Amniotic stem cell (primary cell): Measurements from ENCODE around the gene SYTL2.
"Not testable (repeated sequence)": the region's sequence is repeated elsewhere in the genome, so short reads cannot be mapped to it uniquely, and the experiment has no call there.

ENCODE experiments used
- DNase-seq: peaks from one replicate; lab custom pipeline; 2025; lab: John Stamatoyannopoulos, UW

Gene SYTL2, protein sequence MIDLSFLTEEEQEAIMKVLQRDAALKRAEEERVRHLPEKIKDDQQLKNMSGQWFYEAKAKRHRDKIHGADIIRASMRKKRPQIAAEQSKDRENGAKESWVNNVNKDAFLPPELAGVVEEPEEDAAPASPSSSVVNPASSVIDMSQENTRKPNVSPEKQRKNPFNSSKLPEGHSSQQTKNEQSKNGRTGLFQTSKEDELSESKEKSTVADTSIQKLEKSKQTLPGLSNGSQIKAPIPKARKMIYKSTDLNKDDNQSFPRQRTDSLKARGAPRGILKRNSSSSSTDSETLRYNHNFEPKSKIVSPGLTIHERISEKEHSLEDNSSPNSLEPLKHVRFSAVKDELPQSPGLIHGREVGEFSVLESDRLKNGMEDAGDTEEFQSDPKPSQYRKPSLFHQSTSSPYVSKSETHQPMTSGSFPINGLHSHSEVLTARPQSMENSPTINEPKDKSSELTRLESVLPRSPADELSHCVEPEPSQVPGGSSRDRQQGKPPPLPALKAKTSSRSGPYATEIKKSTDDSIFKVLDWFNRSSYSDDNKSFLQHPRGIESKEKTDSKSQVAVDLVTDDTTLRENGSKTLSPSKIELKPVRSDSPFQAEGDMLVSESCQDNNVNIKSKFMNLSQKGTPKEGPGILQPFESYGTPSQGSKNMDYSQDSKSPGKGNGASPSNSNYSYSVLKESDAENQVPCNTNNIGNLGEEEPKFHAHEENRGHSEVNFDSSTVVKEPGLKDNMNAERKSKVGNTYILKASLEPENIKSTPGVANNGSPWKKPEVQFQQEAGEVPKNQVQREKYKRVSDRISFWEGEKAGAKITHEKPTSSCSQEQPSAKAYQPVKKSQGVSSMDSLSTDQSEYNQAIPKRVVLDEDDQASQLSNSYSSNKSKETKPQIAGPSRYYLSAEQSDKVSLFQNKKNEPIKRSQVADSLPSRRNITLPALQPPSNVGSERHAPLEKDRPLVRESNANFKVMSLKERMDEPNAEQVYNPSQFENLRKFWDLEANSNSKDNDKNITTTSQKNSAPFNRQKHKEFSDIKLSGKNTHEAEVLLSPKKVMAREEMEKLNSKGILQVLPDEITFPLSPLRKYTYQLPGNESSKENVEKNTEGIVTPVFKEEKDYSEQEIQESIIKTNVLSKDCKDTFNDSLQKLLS (N-terminal part only)

DNA sequence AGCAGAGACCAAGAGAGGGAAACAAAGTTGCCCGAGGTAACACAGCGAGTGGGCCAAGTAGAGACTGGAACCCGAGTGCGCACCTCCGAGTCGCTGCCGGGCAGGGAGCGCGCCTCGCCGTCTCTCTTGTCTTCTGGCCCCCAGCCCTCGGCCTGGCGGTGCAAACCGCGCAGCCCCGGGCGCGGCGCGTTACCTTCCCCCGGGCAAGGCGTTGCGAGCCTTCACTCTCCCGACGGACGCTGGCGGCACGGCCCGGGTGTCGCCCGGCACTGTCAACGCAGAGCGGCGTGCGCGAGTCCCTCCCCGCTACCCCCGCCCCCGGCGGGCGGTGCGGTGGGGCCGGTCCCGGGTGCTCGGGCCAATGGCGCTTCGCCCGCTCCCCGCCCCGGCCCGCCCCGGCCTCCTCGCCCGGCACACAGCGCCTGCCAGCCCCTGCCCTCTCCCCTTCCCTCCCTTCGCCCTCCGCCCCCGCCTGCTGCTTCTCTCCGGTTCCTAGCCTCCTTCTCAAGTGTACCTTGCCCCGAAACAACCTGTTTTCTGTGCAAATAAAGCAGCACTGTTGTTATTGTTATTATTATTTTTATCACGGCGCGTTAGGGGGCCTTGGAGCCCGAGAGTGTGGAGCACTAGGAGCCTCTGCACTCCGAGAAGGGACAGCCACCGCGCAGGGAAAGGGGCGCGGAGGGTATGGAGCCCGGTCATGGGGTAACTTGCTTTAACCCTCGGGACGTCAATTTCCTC is at the start of gene SYTL2:
TSS of gene SYTL2 (minus strand) at position 271 of the 741 bp plus-strand sequence. CDS start 53,416 bp downstream, outside the sequence.
- peak; percentile 28 for DNase-seq

DNA sequence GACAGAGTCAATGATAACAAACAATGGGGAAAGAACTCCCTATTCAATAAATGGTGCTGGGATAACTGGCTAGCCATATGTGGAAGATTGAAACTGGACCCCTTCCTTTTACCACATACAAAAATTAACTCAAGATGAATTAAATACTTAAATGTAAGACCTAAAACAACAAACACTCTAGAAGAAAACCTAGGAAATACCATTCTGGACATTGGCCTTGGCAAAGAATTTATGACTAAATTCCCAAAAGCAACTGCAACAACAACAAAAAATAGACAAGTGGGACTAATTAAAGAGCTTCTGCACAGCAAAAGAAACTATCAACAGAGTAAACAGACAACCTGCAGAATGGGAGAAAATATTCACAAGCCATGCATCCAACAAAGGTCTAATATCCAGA is 48.6 kb upstream of the SYTL2 start:
- DNase-seq = not testable (repeated sequence)

DNA sequence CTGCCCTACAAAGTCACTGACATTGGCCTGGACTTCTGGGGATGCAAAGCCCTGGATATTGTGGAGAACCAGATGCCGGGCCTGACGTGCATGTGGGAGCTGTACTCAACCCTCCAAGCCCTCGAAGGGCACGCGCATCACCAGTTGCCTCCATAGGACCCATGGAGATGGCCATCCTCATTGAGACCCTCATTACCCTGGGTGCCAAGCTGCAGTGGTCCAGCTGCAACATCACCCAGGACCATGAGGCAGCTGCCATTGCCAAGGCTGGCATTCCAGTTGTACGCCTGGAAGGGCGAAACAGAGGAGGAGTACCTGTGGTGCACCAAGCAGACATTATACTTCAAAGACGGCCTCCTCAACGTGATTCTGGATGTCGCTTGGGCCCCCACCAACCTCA is 46.2 kb upstream of the SYTL2 start:
- no peak for DNase-seq

GRCh38 chr11:85855341-85855656 is 44.4 kb upstream of the SYTL2 start, which contains the start of gene CCDC83:
Gene CCDC83 (plus strand): TSS chr11:85855383. CDS start chr11:85865124, 9,741 bp downstream.
- DNase-seq = no peak

DNA sequence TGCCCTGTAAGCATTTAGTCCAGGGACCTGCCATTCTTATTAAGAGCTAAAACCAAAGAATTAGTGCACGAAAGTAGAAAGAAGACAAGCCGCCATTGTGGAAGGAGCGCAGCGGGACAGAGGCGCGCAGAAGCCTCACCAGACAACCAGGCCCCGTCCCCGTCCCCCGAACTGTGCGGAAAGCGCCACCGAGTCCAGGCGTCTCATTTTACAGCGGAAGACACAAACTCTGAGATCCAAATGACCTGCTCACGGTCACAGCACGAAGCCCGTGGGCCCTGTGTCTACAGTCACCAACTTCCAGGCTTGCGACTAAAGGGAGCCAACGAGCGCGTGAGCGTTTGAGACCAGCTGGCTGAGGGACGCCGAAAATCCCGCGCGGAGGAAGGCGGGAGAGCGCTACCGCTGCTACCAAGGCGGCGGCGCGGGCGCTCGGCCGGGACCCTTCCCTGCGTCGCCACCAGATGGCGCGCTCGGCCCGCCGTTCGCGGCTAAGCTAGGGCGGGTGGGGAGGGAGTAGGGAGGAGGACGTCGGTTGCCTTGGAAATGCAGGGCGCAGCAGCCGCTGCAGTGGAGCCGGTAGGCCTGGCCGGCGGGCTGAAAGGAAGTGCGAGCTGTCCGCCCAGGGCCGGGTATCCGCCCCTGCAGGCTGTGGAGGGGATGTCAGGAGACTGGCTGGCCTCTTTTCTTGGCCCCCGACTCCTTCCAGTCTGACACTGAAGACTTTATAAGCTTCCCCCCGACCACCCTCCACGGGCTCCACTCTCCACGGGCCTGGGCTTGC is 43.8 kb upstream of the SYTL2 start:
- peak; percentile 81 for DNase-seq

- DNase-seq = no peak
Measured at GRCh38 chr11:85854212-85854556, 43.2 kb upstream of the SYTL2 start.

- DNase-seq = not testable (repeated sequence)
Measured at GRCh38 chr11:85853541-85853940, 42.6 kb upstream of the SYTL2 start.

GRCh38 chr11:85852754-85853153 is 41.8 kb upstream of the SYTL2 start:
- DNase-seq = not testable (repeated sequence)

DNA sequence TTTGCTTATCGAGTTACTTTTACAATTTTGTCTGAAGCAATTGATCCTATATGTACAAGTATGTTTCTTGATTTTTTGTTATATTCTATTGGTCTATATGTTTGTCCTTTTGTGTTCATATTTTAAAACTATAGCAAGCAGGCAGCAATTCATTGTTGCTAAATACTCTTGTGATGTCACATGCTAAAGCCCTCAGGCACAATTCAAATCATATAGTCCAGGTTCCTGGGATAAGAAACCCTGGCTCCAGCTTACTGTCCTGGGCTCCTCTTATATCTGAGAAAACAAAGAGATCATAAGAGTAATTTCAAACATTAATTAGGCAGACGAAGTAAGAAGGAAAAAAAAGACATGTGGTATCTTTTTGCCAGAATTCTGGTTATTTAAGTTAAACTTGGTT is 37.6 kb upstream of the SYTL2 start:
- no peak for DNase-seq

GRCh38 chr11:85848006-85848405 is 37.1 kb upstream of the SYTL2 start:
- DNase-seq = no peak

DNA sequence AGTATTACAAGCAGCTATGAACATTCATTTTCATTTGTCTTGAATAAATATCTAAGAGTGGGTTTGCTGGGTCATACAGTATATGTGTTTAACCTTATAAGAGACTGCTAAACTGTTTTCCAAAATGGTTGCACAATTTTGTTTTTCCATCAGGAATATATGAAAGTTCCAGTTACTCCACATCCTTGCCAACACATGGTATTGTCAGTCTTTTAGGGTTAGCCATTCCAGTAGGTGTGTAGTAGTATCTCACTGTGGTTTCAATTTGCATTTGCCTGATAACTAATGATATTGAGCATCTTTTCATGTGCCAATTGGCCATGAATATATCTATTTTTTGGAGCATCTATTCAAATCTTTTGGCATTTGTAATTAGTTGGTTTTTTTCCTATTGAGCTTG is 36.5 kb upstream of the SYTL2 start:
- DNase-seq = no peak

GRCh38 chr11:85845124-85845631 is 34.2 kb upstream of the SYTL2 start:
- no peak for DNase-seq

GRCh38 chr11:85844439-85845123 is 33.6 kb upstream of the SYTL2 start:
- no peak for DNase-seq

DNA sequence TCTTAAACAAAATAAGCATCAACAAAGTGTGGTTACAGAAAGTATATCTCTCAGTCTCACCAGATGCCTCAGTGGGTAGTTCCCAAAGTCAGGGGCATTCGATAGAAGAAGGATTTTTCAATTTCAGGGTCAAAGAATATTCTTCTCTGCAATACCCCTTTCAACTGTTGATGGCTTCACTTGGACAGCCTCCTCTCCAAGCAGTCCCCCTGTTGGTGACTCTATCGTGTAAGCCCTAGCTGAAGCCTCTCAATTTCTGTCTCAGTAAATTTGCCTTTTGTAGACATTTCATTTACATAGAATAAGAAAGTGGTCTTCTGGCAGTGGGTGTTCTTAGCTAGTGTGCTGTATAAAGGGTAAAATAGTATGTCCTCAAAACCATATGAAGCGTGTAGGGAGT is 33.0 kb upstream of the SYTL2 start:
- no peak for DNase-seq

DNA sequence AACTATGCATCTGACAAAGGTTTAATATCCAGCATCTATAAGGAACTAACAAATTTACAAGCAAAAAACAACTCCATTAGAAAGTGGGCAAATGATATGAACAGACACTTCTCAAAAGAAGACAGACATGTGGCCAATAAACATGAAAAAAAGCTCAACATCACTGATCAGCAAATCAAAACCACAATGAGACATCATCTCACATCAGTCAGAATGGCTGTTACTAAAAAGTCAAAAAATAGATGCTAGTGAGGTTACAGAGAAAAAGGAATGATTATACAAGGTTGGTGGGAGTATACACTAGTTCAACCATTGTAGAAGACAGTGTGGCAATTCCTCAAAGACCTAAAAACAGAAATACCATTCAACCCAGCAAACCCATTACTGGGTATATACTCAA is 30.0 kb upstream of the SYTL2 start:
- not testable (repeated sequence) for DNase-seq

- DNase-seq = no peak
Measured at GRCh38 chr11:85835729-85836128, 24.8 kb upstream of the SYTL2 start.

GRCh38 chr11:85835263-85835662 is 24.3 kb upstream of the SYTL2 start:
- no peak for DNase-seq

GRCh38 chr11:85831050-85831449 is 20.1 kb upstream of the SYTL2 start:
- DNase-seq = no peak

DNA sequence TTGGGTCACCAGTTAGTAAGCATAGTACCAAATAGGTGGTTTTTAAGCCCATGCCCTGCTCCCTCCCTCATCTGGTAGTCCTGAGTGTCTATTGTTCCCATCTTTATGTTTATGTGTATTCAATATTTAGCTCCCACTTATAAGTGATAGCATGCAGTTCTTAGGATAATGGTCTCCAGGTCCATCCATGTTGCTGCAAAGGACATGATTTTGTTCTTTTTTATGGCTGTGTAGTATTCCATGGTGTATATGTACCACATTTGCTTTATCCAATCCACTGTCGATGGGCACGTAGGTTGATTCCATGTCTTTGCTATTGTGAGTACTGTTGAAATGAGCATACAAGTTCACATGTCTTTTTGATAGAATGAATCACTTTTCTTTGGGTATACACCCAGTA is 18.2 kb upstream of the SYTL2 start:
- no peak for DNase-seq

GRCh38 chr11:85828640-85828978 is 17.7 kb upstream of the SYTL2 start:
- DNase-seq = no peak
